A549 (cell line): ENCODE measurements around the gene PALM3. TPM values are rescaled to one million over a fixed set of nuclear protein-coding genes. Genes with fewer than 3 reads are reported as not detected.

ENCODE experiments used
- ATAC-seq, 2 experiments: fragments of 200-7000 bp in 1 of 2; fragments of >200 bp in 1 of 2; cut with Nextera tagmentation in 1 of 2; cut with Tn5 transposase in 1 of 2; 3 replicates each; pipeline versions ENCODE4 v1.8.0 to v1.9.1; 2018 to 2020; ENCODE audit warnings: mild to moderate bottlenecking in 1 of 2, moderate library complexity in 1 of 2
- CTCF ChIA-PET: fragments of 300-600 bp; sonication (Branson Sonifier 250); formaldehyde crosslinking; extraction: SDS; loops from one replicate; lab custom pipeline; 2021; ENCODE audit warnings: antibody characterized with exemption, inconsistent platforms; lab: Yijun Ruan, JAX
- POLR2A ChIA-PET: fragments of 350-600 bp; formaldehyde crosslinking; extraction: SDS; loops from one replicate; lab custom pipeline; 2021; ENCODE audit warnings: antibody characterized with exemption, inconsistent platforms; lab: Yijun Ruan, JAX
- DNase-seq, 2 experiments: peaks; one replicate each; pipeline versions ENCODE4 v3.0.0 to v3.0.0-alpha.2; 2011 to 2016; ENCODE audit warnings: low read depth in 1 of 2, low spot score in 1 of 2
- FAIRE-seq: peaks from 2 replicates; lab custom pipeline; 2011; peaks lifted over from hg19 to GRCh38; lab: Jason Lieb, UNC
- H3K27ac ChIP-seq, 2 experiments: fragments of >200 bp; sonication (Bioruptor Twin); formaldehyde crosslinking; 3 replicates each; pipeline ENCODE4 v1.5.1; 2016 to 2017
- H3K4me1 ChIP-seq: fragments of >200 bp; sonication (Bioruptor Twin); formaldehyde crosslinking; 3 replicates; pipeline ENCODE4 v1.6.1; 2016
- H3K4me2 ChIP-seq: fragments of >200 bp; sonication (Bioruptor Twin); formaldehyde crosslinking; 3 replicates; pipeline ENCODE4 v1.6.1; 2016
- H3K4me3 ChIP-seq: fragments of >200 bp; sonication (Bioruptor Twin); formaldehyde crosslinking; 3 replicates; pipeline ENCODE4 v1.5.1; 2016
- H3K9me3 ChIP-seq: fragments of >200 bp; sonication (Bioruptor Twin); formaldehyde crosslinking; 3 replicates; pipeline ENCODE4 v1.6.1; 2016
- BHLHE40 ChIP-seq: IDR thresholded peaks from 2 replicates; pipeline ENCODE4 v1.6.1; 2012; ENCODE audit warnings: low read depth, low read length, inconsistent platforms
- CBX2 ChIP-seq: fragments of 200-600 bp; sonication (generic); IDR thresholded peaks from 2 replicates; pipeline ENCODE4 v1.6.1; 2016; ENCODE audit warnings: low read depth, mild to moderate bottlenecking, borderline replicate concordance
- CHD4 ChIP-seq: fragments of 200-600 bp; sonication (generic); IDR thresholded peaks from 2 replicates; pipeline ENCODE4 v1.6.1; 2016; ENCODE audit warnings: antibody characterized with exemption, mild to moderate bottlenecking, borderline replicate concordance
- EHF ChIP-seq: fragments of 250-450 bp; sonication (Bioruptor Pico); IDR thresholded peaks from 2 replicates; pipeline ENCODE4 v1.5.0; 2020; ENCODE audit warnings: mild to moderate bottlenecking
- ESRRA ChIP-seq: fragments of 150-350 bp; IDR thresholded peaks from 2 replicates; pipeline ENCODE4 v1.6.1; 2014; ENCODE audit warnings: mild to moderate bottlenecking, low read length, borderline replicate concordance
- FOSB ChIP-seq: fragments of 250-450 bp; sonication (Bioruptor Pico); IDR thresholded peaks from 2 replicates; pipeline ENCODE4 v1.5.0; 2020; ENCODE audit warnings: mild to moderate bottlenecking, moderate library complexity
- FOXS1 ChIP-seq: fragments of 250-450 bp; sonication (Bioruptor Pico); IDR thresholded peaks from 2 replicates; pipeline ENCODE4 v1.5.0; 2020; ENCODE audit warnings: mild to moderate bottlenecking, moderate library complexity
- HDAC2 ChIP-seq: fragments of 200-600 bp; sonication (generic); IDR thresholded peaks from 2 replicates; pipeline ENCODE4 v1.6.1; 2016
- HOXA7 ChIP-seq: fragments of 250-450 bp; sonication (Bioruptor Pico); IDR thresholded peaks from 2 replicates; pipeline ENCODE4 v1.5.0; 2020; ENCODE audit warnings: mild to moderate bottlenecking, moderate library complexity
- MAZ ChIP-seq: fragments of 150-350 bp; IDR thresholded peaks from 2 replicates; pipeline ENCODE4 v1.6.1; 2014; ENCODE audit warnings: antibody characterized with exemption, low read depth, low read length, borderline replicate concordance
- MYC ChIP-seq: IDR thresholded peaks from 2 replicates; pipeline ENCODE4 v1.6.1; 2012; ENCODE audit warnings: mild to moderate bottlenecking, inconsistent platforms, low read length, improper control_type of control experiment, borderline replicate concordance
- NR3C1 ChIP-seq: fragments of >200 bp; sonication (Bioruptor Twin); formaldehyde crosslinking; IDR thresholded peaks from 3 replicates; pipeline ENCODE4 v1.6.1; 2017
- PHF8 ChIP-seq: fragments of 200-600 bp; sonication (generic); IDR thresholded peaks from 2 replicates; pipeline ENCODE4 v1.6.1; 2016; ENCODE audit warnings: low read depth, mild to moderate bottlenecking, antibody characterized with exemption, moderate library complexity, borderline replicate concordance
- POLR2AphosphoS2 ChIP-seq: conservative IDR thresholded peaks from 2 replicates; pipeline ENCODE4 v1.6.1; 2012; ENCODE audit warnings: low read length, improper control_type of control experiment, inconsistent platforms
- RAD21 ChIP-seq, 2 experiments: fragments of >200 bp in 1 of 2; sonication (Bioruptor Twin) in 1 of 2; formaldehyde crosslinking in 1 of 2; IDR thresholded peaks in 1 of 2; conservative IDR thresholded peaks in 1 of 2; 2 replicates in 1 of 2; 3 replicates in 1 of 2; pipeline ENCODE4 v1.6.1; 2012 to 2018; ENCODE audit warnings: inconsistent platforms in 1 of 2
- RARB ChIP-seq: fragments of 250-450 bp; sonication (Bioruptor Pico); IDR thresholded peaks from 2 replicates; pipeline ENCODE4 v1.8.0; 2021; ENCODE audit warnings: mild to moderate bottlenecking, moderate library complexity
- RCOR1 ChIP-seq: fragments of 150-350 bp; IDR thresholded peaks from 2 replicates; pipeline ENCODE4 v1.6.1; 2014; ENCODE audit warnings: antibody characterized with exemption, low read length, low read depth
- RNF2 ChIP-seq: fragments of 200-600 bp; sonication (generic); IDR thresholded peaks from 2 replicates; pipeline ENCODE4 v1.6.1; 2016; ENCODE audit warnings: low read depth, mild to moderate bottlenecking, antibody characterized with exemption, moderate library complexity, borderline replicate concordance
- SMC3 ChIP-seq: fragments of >200 bp; sonication (Bioruptor Twin); formaldehyde crosslinking; IDR thresholded peaks from 3 replicates; pipeline ENCODE4 v1.6.1; 2018; ENCODE audit warnings: inconsistent platforms
- TP53 ChIP-seq: fragments of 250-450 bp; sonication (Bioruptor Pico); IDR thresholded peaks from 2 replicates; pipeline ENCODE4 v1.5.0; 2021; ENCODE audit warnings: mild to moderate bottlenecking, moderate library complexity
- ZC3H11A ChIP-seq: fragments of 450-650 bp; IDR thresholded peaks from 2 replicates; pipeline ENCODE4 v1.6.1; 2014; ENCODE audit warnings: antibody characterized with exemption, mild to moderate bottlenecking
- ZFP36 ChIP-seq: fragments of 450-650 bp; IDR thresholded peaks from 2 replicates; pipeline ENCODE4 v1.6.1; 2014; ENCODE audit warnings: borderline replicate concordance; ENCODE audit not compliant: partially characterized antibody
- WGBS: methylation state at CpG from one replicate; pipeline ENCODE4 v1.1.6; 2017; ENCODE audit errors: missing lambda C conversion rate; 5-methylcytosine and 5-hydroxymethylcytosine counted together
- polyA plus RNA-seq, 4 experiments: library from polyadenylated mRNA; depleted of rRNA in 3 of 4; stranded (reverse); fragments of >200 nt; fragmentation: RNase III in 1 of 4; extraction: RNeasy Plus Mini Kit Qiagen cat#74134 plus additional on column Dnase treatment in 1 of 4; gene quantifications; 2 replicates in 3 of 4; 3 replicates in 1 of 4; pipeline ENCODE4 v1.2.3, GENCODE V29; 2011 to 2017
- TF ChIP-seq, protein P1 (sequence below): fragments of 150-350 bp; IDR thresholded peaks from 2 replicates; pipeline ENCODE4 v1.6.1; 2014; ENCODE audit warnings: low read depth, mild to moderate bottlenecking, low read length
- TF ChIP-seq, protein P2 (sequence below): IDR thresholded peaks from 2 replicates; pipeline ENCODE4 v1.6.1; 2012
- TF ChIP-seq, protein P3 (sequence below): fragments of 250-450 bp; sonication (Bioruptor Pico); IDR thresholded peaks from 2 replicates; pipeline ENCODE4 v1.5.0; 2021; ENCODE audit warnings: mild to moderate bottlenecking, moderate library complexity, borderline replicate concordance
- TF ChIP-seq, protein P4 (sequence below): fragments of 250-450 bp; sonication (Bioruptor Pico); IDR thresholded peaks from 2 replicates; pipeline ENCODE4 v1.5.0; 2020; ENCODE audit warnings: low read depth, mild to moderate bottlenecking, moderate library complexity
- TF ChIP-seq, protein P5 (sequence below): fragments of >200 bp; sonication (Bioruptor Twin); formaldehyde crosslinking; IDR thresholded peaks from 3 replicates; pipeline ENCODE4 v1.6.1; 2016
- TF ChIP-seq, protein P6 (sequence below): fragments of >200 bp; sonication (Bioruptor Twin); formaldehyde crosslinking; IDR thresholded peaks from 2 replicates; pipeline ENCODE4 v1.6.1; 2016

The PALM3 gene
- polyA plus RNA-seq, 2 of the 4 experiments (the other 2 are of a cell fraction), result 0.96 to 12.1 TPM

DNA sequence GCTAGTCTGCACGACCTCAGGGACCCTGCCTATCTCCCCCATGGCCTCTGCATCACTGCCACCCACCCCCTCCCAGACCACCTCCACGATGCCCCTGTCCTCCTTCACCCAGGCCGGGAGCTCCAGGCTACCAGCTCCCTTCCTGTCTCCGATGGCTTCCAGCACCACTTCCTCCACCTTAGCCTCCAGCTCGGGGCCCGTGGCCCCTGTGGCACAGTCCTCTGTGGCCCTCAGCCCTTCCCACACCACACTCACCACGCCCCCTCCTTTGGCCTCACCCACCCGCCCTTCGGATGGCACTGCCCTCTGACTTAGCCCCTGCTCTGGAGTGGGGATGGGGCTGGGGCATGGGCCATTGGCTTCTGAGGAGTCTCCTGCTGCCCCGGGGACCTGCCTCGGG lies 7.2 kb downstream of the PALM3 start:
- H3K9me3 ChIP-seq, result no peaks in the 10 kb centered on the region
- FAIRE-seq (no peak), DNase-seq (no peak)
- no peak overlapping the region for H3K4me2 ChIP-seq
- no peak overlapping the region for H3K27ac ChIP-seq
- POLR2A ChIA-PET, result interaction anchor here (0.6 kb wide), 1 partner anchor 9 kb away, joined by 3 read pairs; no protein-coding TSS in a partner anchor
- TF ChIP-seq, protein P1, sequence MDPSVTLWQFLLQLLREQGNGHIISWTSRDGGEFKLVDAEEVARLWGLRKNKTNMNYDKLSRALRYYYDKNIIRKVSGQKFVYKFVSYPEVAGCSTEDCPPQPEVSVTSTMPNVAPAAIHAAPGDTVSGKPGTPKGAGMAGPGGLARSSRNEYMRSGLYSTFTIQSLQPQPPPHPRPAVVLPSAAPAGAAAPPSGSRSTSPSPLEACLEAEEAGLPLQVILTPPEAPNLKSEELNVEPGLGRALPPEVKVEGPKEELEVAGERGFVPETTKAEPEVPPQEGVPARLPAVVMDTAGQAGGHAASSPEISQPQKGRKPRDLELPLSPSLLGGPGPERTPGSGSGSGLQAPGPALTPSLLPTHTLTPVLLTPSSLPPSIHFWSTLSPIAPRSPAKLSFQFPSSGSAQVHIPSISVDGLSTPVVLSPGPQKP, result no peak
- no peak for TF ChIP-seq RCOR1
- TF ChIP-seq ESRRA, result no peak
- no peak for TF ChIP-seq CHD4
- no peak for TF ChIP-seq ZFP36
- TF ChIP-seq, protein P2, sequence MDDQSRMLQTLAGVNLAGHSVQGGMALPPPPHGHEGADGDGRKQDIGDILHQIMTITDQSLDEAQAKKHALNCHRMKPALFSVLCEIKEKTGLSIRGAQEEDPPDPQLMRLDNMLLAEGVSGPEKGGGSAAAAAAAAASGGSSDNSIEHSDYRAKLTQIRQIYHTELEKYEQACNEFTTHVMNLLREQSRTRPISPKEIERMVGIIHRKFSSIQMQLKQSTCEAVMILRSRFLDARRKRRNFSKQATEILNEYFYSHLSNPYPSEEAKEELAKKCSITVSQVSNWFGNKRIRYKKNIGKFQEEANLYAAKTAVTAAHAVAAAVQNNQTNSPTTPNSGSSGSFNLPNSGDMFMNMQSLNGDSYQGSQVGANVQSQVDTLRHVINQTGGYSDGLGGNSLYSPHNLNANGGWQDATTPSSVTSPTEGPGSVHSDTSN, result no peak
- TF ChIP-seq RARB (CRISPR knock-in tag), result no peak
- TF ChIP-seq PHF8, result no peak
- TF ChIP-seq MAZ, result no peak
- no peak for TF ChIP-seq RAD21 (conservative IDR thresholded peaks at IDR 0.05 in 1 of 2, IDR thresholded peaks at IDR 0.05 in 1 of 2)
- TF ChIP-seq ZC3H11A, result no peak
- TF ChIP-seq EHF, result no peak
- TF ChIP-seq CBX2, result no peak
- TF ChIP-seq, protein P3, sequence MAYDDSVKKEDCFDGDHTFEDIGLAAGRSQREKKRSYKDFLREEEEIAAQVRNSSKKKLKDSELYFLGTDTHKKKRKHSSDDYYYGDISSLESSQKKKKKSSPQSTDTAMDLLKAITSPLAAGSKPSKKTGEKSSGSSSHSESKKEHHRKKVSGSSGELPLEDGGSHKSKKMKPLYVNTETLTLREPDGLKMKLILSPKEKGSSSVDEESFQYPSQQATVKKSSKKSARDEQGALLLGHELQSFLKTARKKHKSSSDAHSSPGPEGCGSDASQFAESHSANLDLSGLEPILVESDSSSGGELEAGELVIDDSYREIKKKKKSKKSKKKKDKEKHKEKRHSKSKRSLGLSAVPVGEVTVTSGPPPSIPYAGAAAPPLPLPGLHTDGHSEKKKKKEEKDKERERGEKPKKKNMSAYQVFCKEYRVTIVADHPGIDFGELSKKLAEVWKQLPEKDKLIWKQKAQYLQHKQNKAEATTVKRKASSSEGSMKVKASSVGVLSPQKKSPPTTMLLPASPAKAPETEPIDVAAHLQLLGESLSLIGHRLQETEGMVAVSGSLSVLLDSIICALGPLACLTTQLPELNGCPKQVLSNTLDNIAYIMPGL (CRISPR knock-in tag), result no peak
- no peak for TF ChIP-seq TP53
- TF ChIP-seq MYC, result no peak
- TF ChIP-seq RNF2, result no peak
- no peak for TF ChIP-seq HDAC2
- TF ChIP-seq BHLHE40, result no peak
- TF ChIP-seq, protein P4, sequence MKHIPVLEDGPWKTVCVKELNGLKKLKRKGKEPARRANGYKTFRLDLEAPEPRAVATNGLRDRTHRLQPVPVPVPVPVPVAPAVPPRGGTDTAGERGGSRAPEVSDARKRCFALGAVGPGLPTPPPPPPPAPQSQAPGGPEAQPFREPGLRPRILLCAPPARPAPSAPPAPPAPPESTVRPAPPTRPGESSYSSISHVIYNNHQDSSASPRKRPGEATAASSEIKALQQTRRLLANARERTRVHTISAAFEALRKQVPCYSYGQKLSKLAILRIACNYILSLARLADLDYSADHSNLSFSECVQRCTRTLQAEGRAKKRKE, result no peak
- TF ChIP-seq, all 56 proteins: peak for 0
- 43% methylated on average over 5 of the region's 11 CpGs for WGBS
- peaks cover 10% of the 10 kb centered on the region for H3K4me1 ChIP-seq
- ATAC-seq, result no peak
- no peak overlapping the region for H3K4me3 ChIP-seq
- CTCF ChIA-PET, result interaction anchor here (1.1 to 1.4 kb wide), 3 partner anchors 12 to 102 kb away, joined by 3 to 6 read pairs (median 4); partner anchors contain the start of gene ASF1B

DNA sequence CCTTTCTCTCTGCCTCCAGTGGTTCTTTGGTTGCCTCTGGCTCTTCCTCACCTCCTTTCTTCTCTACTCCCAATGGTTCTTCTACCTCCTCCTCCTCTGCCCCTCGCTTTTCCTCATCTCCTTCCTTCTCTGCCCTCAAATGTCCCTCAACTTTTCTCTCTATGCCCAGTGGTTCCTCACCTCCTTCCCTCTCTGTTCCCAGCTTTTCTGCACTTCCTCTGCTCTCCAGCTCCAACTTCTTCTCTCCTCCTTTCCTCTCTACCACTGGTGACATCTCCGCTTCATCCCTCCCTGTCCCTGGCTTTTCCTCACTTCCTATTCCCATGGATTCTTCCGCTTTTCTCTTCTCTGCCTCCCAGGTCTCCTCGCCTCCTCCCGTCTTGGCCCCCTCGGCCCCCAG lies 7.8 kb downstream of the PALM3 start:
- DNase-seq (no peak), FAIRE-seq (no peak), ATAC-seq (no peak)
- Histone ChIP-seq H3K4me2 (no peak overlapping the region), H3K4me3 (no peak overlapping the region), H3K4me1 (peaks cover 10% of the 10 kb centered on the region), H3K9me3 (no peaks in the 10 kb centered on the region), H3K27ac (no peak overlapping the region)
- TF ChIP-seq, protein P5, sequence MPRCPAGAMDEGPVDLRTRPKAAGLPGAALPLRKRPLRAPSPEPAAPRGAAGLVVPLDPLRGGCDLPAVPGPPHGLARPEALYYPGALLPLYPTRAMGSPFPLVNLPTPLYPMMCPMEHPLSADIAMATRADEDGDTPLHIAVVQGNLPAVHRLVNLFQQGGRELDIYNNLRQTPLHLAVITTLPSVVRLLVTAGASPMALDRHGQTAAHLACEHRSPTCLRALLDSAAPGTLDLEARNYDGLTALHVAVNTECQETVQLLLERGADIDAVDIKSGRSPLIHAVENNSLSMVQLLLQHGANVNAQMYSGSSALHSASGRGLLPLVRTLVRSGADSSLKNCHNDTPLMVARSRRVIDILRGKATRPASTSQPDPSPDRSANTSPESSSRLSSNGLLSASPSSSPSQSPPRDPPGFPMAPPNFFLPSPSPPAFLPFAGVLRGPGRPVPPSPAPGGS, result no peak
- TF ChIP-seq POLR2AphosphoS2 (no peak), NR3C1 (no peak), EHF (no peak), RAD21 (conservative IDR thresholded peaks at IDR 0.05 in 1 of 2, IDR thresholded peaks at IDR 0.05 in 1 of 2) (no peak), FOXS1 (no peak), FOSB (no peak), PHF8 (no peak), SMC3 (no peak), MYC (no peak), ZFP36 (no peak), HDAC2 (no peak), HOXA7 (no peak)
- TF ChIP-seq, protein P6, sequence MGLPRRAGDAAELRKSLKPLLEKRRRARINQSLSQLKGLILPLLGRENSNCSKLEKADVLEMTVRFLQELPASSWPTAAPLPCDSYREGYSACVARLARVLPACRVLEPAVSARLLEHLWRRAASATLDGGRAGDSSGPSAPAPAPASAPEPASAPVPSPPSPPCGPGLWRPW, result no peak
- TF ChIP-seq, protein P1, result no peak
- POLR2A ChIA-PET, result no interaction called here
- 92% methylated on average over 6 of the region's 6 CpGs for WGBS
- CTCF ChIA-PET, result interaction anchor here (1.1 to 1.4 kb wide), 3 partner anchors 11 to 101 kb away, joined by 3 to 6 read pairs (median 4); partner anchors contain the start of gene ASF1B
